Hepatocyte (in vitro differentiated cells): ENCODE measurements around the gene FRMD3.

Experiments
- EZH2 ChIP-seq: fragments of 200-600 bp; sonication (generic); IDR thresholded peaks from 2 replicates; pipeline ENCODE4 v1.6.1; 2016; ENCODE audit warnings: antibody characterized with exemption, mild to moderate bottlenecking, borderline replicate concordance
- EZH2phosphoT487 ChIP-seq: fragments of 200-600 bp; sonication (generic); IDR thresholded peaks from one replicate; pipeline ENCODE4 v1.6.1; 2018; ENCODE audit warnings: antibody characterized with exemption, mild to moderate bottlenecking, low read depth, moderate library complexity; ENCODE audit not compliant: unreplicated experiment, severe bottlenecking
- TF ChIP-seq, protein P1 (sequence below): fragments of 200-600 bp; sonication (generic); IDR thresholded peaks from 2 replicates; pipeline ENCODE4 v1.5.1; 2016; ENCODE audit warnings: antibody characterized with exemption, mild to moderate bottlenecking; ENCODE audit not compliant: poor library complexity

DNA sequence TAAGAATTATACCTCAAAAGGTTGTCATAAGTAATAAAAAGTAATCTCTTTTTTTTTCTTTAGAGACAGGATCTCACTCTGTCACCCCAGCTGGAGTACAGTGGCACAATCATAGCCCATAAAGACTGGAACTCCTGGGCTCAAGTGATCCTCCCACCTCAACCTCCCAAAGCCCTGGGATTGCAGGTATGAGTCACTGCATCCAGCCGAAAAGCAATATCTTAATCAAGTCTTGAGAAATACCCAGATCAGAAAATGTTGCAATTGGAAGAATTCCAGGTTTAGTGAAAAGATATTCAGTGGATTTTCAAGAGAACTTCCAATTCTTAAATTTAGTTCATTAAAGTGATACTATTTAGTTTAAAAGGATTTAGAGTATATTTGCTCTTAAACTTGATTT lies 43.8 kb upstream of the FRMD3 start:
- TF ChIP-seq EZH2 = no peak
- TF ChIP-seq, protein P1, sequence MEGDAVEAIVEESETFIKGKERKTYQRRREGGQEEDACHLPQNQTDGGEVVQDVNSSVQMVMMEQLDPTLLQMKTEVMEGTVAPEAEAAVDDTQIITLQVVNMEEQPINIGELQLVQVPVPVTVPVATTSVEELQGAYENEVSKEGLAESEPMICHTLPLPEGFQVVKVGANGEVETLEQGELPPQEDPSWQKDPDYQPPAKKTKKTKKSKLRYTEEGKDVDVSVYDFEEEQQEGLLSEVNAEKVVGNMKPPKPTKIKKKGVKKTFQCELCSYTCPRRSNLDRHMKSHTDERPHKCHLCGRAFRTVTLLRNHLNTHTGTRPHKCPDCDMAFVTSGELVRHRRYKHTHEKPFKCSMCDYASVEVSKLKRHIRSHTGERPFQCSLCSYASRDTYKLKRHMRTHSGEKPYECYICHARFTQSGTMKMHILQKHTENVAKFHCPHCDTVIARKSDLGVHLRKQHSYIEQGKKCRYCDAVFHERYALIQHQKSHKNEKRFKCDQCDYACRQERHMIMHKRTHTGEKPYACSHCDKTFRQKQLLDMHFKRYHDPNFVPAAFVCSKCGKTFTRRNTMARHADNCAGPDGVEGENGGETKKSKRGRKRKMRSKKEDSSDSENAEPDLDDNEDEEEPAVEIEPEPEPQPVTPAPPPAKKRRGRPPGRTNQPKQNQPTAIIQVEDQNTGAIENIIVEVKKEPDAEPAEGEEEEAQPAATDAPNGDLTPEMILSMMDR = no peak
- TF ChIP-seq EZH2phosphoT487 = no peak
